Mesangial cell (primary cell): ENCODE results near the gene MROH9. TPM values are rescaled to one million over a fixed set of nuclear protein-coding genes. Genes with fewer than 3 reads are reported as not detected.

Source experiments
- total RNA-seq: library from RNA; depleted of rRNA; stranded (reverse); fragments of >200 nt; gene quantifications from 2 replicates; pipeline ENCODE4 v1.2.3, GENCODE V29; 2015

The MROH9 gene
- not detected in 2 replicates for total RNA-seq

GRCh38 chr1:170935231-170935630 lies at the start of gene MROH9:
Gene MROH9 (plus strand): TSS chr1:170935534. CDS start chr1:170945557, 10,023 bp downstream.

DNA sequence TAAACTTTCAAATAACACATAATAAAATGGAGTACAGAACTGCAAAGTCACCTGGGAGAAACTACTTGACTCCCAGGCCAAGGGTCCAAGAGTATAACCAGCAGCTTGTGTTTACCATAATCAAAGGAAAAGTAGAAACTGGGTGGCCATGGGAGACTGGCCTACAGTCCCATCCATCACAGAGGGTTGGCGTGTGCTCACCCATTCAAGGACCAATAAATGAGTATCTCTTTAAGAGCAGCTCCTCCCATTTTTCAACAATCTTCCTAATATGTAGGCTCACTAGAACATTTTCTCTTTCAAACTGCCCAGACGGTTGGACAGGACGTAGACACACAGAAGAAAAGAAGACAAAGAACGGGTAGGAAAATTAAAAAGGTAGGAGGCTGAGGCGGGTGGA lies 155.3 kb downstream of the MROH9 start, which contains the start of gene FMO3:
Gene FMO3 (plus strand): TSS at position 302 of the 400 bp plus-strand sequence. CDS start 1,754 bp downstream, outside the sequence.

Other genes starting within 250 kb of the MROH9 start
- 0.13 TPM in 1 of 2 replicates, not detected in the other for gene FMO3, start 155.4 kb downstream of the MROH9 start, total RNA-seq
- not detected in 2 replicates for gene FMO2, start 249.8 kb downstream of the MROH9 start, total RNA-seq